HG03159 (cell line): Measurements from ENCODE around the gene BDKRB2.

Source experiments
- ATAC-seq: cut with Tn5 transposase; IDR thresholded peaks from one replicate; pipeline ENCODE4 v1.9.1; 2021; ENCODE audit warnings: mild to moderate bottlenecking, moderate library complexity; ENCODE audit not compliant: unreplicated experiment

Gene BDKRB2

GRCh38 chr14:96176275-96176674 is 28.4 kb upstream of the BDKRB2 start:
- no peak for ATAC-seq

GRCh38 chr14:96176811-96177211 is 27.8 kb upstream of the BDKRB2 start:
- ATAC-seq: no peak

- no peak for ATAC-seq
Measured at GRCh38 chr14:96177766-96178375, 26.8 kb upstream of the BDKRB2 start.

DNA sequence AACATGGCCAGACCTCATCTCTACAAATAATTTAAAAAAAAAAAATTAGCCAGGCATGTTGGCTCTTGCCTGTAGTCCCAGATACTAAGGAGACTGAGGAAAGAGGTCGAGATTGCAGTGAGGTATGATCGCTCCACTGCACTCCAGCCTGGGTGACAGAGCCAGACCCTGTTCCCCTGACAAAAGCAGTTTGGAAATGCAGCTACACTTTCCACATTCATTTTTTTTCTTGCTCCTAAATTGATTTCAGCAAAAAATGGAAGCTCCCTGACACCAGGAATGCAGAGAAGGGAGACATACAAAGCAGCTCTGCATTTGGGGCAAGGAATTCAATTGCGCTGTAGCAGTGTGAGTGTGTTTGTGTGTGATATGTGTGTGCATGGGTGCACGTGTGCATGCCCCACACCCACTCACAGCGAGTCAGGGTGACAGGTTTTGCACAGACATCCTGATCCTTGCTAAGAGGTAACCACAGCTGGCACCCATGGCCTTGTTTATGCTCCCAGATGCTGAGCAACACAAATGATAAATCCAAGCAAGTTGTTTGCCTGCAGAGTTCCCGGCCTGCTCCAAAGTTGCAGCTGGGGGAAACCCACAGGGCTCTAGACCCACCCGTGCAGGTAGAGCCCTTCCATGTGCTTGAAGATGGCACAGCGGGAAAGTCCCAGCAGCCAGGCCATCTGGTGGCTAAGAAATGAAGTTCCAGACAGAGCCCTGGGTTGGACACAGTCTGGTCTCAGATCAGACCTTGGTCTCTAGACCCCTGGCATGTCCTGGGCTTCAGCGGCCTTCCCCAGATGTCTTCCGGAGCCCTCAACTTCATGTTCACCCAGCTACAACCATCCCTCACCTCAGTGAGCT is 25.9 kb upstream of the BDKRB2 start:
- no peak for ATAC-seq

GRCh38 chr14:96180043-96180874 is 24.4 kb upstream of the BDKRB2 start:
- ATAC-seq: no peak

DNA sequence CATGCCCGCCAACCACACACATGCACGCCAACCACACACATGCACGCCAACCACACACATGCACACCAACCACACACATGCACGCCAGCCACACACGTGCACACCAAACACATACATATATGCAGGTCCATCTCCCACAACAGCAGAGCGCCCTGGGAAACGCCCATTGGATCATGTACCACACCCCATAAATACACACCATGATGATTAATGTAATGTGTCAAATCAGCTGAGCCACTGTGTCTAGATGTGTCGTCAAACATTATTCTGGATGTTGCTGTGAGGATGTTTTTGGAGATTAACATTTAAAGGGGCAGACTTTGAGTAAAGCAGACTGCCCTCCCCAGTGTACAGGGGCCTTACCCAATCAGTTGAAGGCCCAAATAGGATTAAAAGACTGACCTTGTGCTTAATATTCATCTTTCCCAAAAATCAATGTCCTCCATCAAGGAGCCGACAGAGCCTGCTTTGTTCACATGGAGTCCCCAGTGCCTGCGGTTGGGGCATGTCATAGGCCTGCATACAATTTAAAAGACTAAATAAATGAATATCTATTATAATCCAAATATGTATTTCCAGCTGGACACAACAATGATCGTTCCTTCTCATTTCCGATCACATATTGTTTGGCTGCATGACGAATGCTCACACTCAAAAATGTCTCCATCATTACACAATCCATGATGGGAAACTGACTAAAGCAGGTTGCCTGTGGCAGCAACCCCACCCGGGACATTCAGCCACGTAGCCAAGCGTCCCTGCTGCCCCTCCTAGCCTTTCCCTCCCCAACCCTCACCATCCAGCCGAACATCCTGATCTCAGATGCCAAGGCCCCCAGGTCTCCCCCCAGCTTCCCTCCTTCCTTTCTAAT is 23.2 kb upstream of the BDKRB2 start:
- no peak for ATAC-seq

- ATAC-seq: no peak
Measured at GRCh38 chr14:96182546-96182945, 22.1 kb upstream of the BDKRB2 start.

DNA sequence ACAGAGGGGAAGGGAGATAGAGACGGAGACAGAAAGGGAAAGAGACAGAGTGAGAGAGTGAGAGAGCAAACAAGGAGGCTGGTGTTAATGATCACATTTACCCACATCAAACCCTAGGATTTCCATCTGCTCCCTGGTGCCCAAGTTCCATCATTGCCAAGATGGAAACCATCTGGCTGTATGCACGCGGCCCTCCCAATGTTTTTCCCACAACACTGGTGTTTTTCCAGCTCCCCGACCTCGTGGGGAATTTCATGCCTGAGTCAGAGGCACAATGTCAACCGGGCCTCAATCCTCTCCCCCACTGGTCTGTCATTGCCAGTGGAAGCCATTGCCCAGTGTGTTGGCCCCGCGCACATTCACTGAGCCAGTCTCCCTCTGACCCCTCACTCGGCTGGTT is 19.9 kb upstream of the BDKRB2 start:
- ATAC-seq: no peak

- ATAC-seq: no peak
Measured at GRCh38 chr14:96187216-96188031, 17.2 kb upstream of the BDKRB2 start.

- ATAC-seq: no peak
Measured at GRCh38 chr14:96189281-96189711, 15.3 kb upstream of the BDKRB2 start.

DNA sequence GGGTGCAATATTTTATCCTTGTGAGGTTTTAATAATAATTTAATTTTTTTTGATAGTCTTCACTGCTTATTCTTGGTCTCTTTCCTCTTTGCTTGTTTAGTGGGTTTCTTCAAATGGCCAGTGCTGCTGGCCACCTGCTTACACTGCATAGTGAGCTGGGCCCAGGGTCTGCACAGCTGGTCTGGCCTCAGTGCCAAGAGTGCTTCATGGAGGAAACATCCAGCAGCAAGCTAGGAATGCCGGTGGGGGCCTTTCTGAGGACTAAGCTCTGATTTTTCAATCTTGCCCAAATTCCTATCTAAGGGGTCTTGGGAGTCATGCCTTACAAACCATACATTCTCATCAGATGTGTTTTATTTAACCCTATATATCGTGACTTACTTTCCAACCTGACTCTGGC is 13.3 kb upstream of the BDKRB2 start:
- ATAC-seq: no peak

GRCh38 chr14:96191841-96192462 is 12.7 kb upstream of the BDKRB2 start:
- no peak for ATAC-seq

GRCh38 chr14:96192975-96193805 is 11.4 kb upstream of the BDKRB2 start:
- ATAC-seq: no peak

GRCh38 chr14:96194262-96194656 is 10.4 kb upstream of the BDKRB2 start:
- ATAC-seq: no peak

GRCh38 chr14:96194657-96195431 is 9.8 kb upstream of the BDKRB2 start:
- no peak for ATAC-seq

- no peak for ATAC-seq
Measured at GRCh38 chr14:96195441-96196081, 9.1 kb upstream of the BDKRB2 start.

DNA sequence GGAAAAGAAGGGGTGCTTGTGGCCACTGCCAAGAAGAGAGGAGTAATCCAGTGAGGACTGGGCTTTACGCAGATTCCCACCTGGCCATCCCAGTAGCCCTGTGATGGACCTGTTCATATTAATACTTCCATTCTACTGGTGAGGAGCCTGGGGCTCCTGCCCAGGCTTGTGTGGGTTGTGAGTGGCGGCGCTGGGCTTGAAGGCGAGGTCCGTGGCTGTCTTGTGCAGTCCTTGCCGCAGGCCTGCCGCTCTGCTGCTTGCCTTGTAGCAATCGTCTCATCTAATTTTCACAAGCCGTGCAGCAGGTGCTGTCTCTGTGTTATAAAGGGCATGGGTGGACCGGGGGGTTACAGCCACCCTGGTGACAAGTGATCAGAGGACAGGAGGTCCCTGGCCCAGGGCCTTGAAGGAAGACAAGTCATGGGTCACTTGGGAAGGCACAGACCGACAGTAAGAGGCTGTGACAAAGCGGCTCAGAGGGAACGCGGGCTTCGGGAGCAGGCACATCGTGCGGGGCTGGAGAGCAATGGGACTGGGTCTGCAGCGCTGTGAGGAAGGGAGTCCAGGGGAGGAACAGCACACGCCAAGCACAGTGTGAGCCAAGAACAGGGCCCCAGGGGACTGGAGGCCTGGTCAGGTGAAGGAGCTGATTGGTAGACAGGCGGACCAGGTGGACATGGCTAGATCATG is 7.3 kb upstream of the BDKRB2 start:
- no peak for ATAC-seq
